Measurements from ENCODE around the gene TNPO1. TPM values are rescaled to one million over a fixed set of nuclear protein-coding genes. Genes with fewer than 3 reads are reported as not detected.

The TNPO1 gene
- total RNA-seq, 2 experiments from 2014 or later = 105 to 107 TPM

- intact Hi-C loops (cut with micrococcal nuclease) = no loop called here
- no peaks in the 10 kb centered on the region for H3K36me3 Mint-ChIP-seq (ENCODE audit: low read depth)
- no peaks in the 10 kb centered on the region for H3K9me3 Mint-ChIP-seq
- no peak overlapping the region for H3K4me3 Mint-ChIP-seq
- no peak overlapping the region for H3K27ac Mint-ChIP-seq
- DNase-seq = no peak
- H3K27me3 Mint-ChIP-seq (ENCODE audit: low read depth) = no peaks in the 10 kb centered on the region
- CTCF ChIA-PET = interaction anchor here (1.2 kb wide), 1 partner anchor 212 kb away, joined by 3 read pairs; no protein-coding TSS in a partner anchor
- H3K4me1 Mint-ChIP-seq (ENCODE audit: low read depth) = peaks cover 20% of the 10 kb centered on the region
Measured at GRCh38 chr5:72822944-72823343, 6.5 kb downstream of the TNPO1 start.

- DNase-seq = no peak
- H3K4me1 Mint-ChIP-seq (ENCODE audit: low read depth) = peaks cover 2% of the 10 kb centered on the region
- no peak overlapping the region for H3K27ac Mint-ChIP-seq
- intact Hi-C loops (cut with micrococcal nuclease) = no loop called here
- H3K27me3 Mint-ChIP-seq (ENCODE audit: low read depth) = no peaks in the 10 kb centered on the region
- CTCF ChIA-PET = interaction anchor here (1.3 to 1.9 kb wide), 3 partner anchors 10 to 13 kb away, joined by 5 to 6 read pairs (median 6); partner anchors contain the start of gene TNPO1
- H3K9me3 Mint-ChIP-seq = no peaks in the 10 kb centered on the region
- H3K36me3 Mint-ChIP-seq (ENCODE audit: low read depth) = no peaks in the 10 kb centered on the region
- no peak overlapping the region for H3K4me3 Mint-ChIP-seq
Measured at GRCh38 chr5:72829707-72830106, 13.2 kb downstream of the TNPO1 start.

DNA sequence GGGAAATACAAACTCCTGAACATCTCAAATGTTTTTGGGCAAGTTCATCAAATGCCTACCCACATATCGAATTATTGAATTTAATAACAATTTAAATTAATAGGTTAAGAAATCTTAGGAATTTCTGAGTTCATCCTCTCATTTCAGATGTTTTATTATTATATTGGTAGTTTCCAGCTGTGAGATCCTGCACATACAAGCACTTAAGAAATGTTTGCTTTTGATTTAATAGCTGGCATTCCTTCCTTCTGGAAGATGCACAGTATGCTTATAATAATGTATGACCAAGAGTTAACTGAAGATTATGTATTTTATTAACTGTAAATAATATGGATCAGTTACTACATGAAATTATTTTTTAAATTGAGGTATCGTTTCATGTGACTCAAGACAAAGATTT, 13.9 kb downstream of the TNPO1 start:
- intact Hi-C loops (cut with micrococcal nuclease) = no loop called here
- H3K4me3 Mint-ChIP-seq = no peak overlapping the region
- CTCF ChIA-PET = interaction anchor here (1.3 to 1.9 kb wide), 3 partner anchors 10 to 13 kb away, joined by 5 to 6 read pairs (median 6); partner anchors contain the start of gene TNPO1
- H3K36me3 Mint-ChIP-seq (ENCODE audit: low read depth) = no peaks in the 10 kb centered on the region
- DNase-seq = no peak
- peaks cover 2% of the 10 kb centered on the region for H3K4me1 Mint-ChIP-seq (ENCODE audit: low read depth)
- no peaks in the 10 kb centered on the region for H3K9me3 Mint-ChIP-seq
- no peak overlapping the region for H3K27ac Mint-ChIP-seq
- H3K27me3 Mint-ChIP-seq (ENCODE audit: low read depth) = no peaks in the 10 kb centered on the region

- no peak overlapping the region for H3K27ac Mint-ChIP-seq
- CTCF ChIA-PET = interaction anchor here (1.6 kb wide), 1 partner anchor 13 kb away, joined by 5 read pairs; no protein-coding TSS in a partner anchor
- no peaks in the 10 kb centered on the region for H3K9me3 Mint-ChIP-seq
- no peaks in the 10 kb centered on the region for H3K27me3 Mint-ChIP-seq (ENCODE audit: low read depth)
- no peak overlapping the region for H3K4me3 Mint-ChIP-seq
- no peaks in the 10 kb centered on the region for H3K36me3 Mint-ChIP-seq (ENCODE audit: low read depth)
- peaks cover 2% of the 10 kb centered on the region for H3K4me1 Mint-ChIP-seq (ENCODE audit: low read depth)
- no peak for DNase-seq
- intact Hi-C loops (cut with micrococcal nuclease) = no loop called here
Measured at GRCh38 chr5:72831685-72832084, 15.2 kb downstream of the TNPO1 start.

DNA sequence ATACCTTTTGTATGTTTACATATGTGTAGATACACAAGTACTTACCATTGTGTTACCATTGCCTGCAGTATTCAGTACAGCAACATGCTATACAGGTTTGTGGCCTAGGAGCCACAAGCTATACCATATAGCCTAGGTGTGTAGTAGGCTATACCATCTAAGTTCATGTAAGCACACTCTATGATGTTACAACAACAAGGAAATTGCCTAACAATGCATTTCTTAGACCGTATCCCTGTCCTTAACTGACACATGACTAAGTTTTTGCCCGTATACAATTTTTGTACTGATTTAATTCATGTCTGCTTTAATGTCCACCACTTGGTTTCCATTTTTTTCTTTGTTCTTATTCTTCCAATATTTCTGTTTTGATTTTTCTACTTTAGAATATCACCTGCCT, 18.5 kb downstream of the TNPO1 start:
- no peak overlapping the region for H3K27ac Mint-ChIP-seq
- no peak for DNase-seq
- H3K9me3 Mint-ChIP-seq = no peaks in the 10 kb centered on the region
- H3K4me1 Mint-ChIP-seq (ENCODE audit: low read depth) = peaks cover 5% of the 10 kb centered on the region
- peaks cover 3% of the 10 kb centered on the region for H3K27me3 Mint-ChIP-seq (ENCODE audit: low read depth)
- CTCF ChIA-PET = interaction anchor here (2.0 kb wide), 1 partner anchor 16 kb away, joined by 6 read pairs; no protein-coding TSS in a partner anchor
- intact Hi-C loops (cut with micrococcal nuclease) = no loop called here
- no peaks in the 10 kb centered on the region for H3K36me3 Mint-ChIP-seq (ENCODE audit: low read depth)
- H3K4me3 Mint-ChIP-seq = no peak overlapping the region

DNA sequence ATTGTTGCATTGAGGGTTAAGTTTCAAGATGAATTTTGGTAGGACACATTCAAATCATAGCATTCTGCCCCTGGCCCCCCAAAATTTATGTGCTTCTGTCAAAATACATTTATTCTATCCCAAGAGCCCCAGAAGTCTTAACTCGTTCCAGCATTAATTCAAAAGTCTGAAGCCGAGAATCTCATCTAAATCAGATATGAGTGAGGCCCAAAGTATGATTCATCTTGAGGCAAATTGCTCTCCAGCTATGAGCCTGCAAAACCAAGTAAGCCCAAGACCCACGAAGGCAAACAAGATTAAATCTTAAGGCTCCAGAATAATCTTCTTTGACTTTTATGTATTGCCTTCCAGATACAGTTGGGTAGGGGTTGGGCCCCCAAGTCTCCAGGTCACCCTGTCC, 19.2 kb downstream of the TNPO1 start:
- H3K27ac Mint-ChIP-seq = no peak overlapping the region
- H3K27me3 Mint-ChIP-seq (ENCODE audit: low read depth) = peaks cover 3% of the 10 kb centered on the region
- no peak for DNase-seq
- peaks cover 5% of the 10 kb centered on the region for H3K4me1 Mint-ChIP-seq (ENCODE audit: low read depth)
- CTCF ChIA-PET = no interaction called here
- H3K4me3 Mint-ChIP-seq = no peak overlapping the region
- H3K36me3 Mint-ChIP-seq (ENCODE audit: low read depth) = no peaks in the 10 kb centered on the region
- intact Hi-C loops (cut with micrococcal nuclease) = no loop called here
- H3K9me3 Mint-ChIP-seq = no peaks in the 10 kb centered on the region

- Mint-ChIP-seq H3K9me3 (no peaks in the 10 kb centered on the region), H3K4me1 (ENCODE audit: low read depth) (peaks cover 5% of the 10 kb centered on the region), H3K27ac (no peak overlapping the region), H3K36me3 (ENCODE audit: low read depth) (no peaks in the 10 kb centered on the region), H3K27me3 (ENCODE audit: low read depth) (peaks cover 3% of the 10 kb centered on the region), H3K4me3 (no peak overlapping the region)
- no peak for DNase-seq
- intact Hi-C loops (cut with micrococcal nuclease) = no loop called here
- CTCF ChIA-PET = no interaction called here
Measured at GRCh38 chr5:72836810-72837209, 20.3 kb downstream of the TNPO1 start.

- intact Hi-C loops (cut with micrococcal nuclease) = no loop called here
- CTCF ChIA-PET = interaction anchor here (0.7 to 1.3 kb wide), 2 partner anchors 17 to 20 kb away, joined by 4 read pairs; no protein-coding TSS in a partner anchor
- Mint-ChIP-seq H3K4me1 (ENCODE audit: low read depth) (peaks cover 5% of the 10 kb centered on the region), H3K36me3 (ENCODE audit: low read depth) (no peaks in the 10 kb centered on the region), H3K27ac (no peak overlapping the region), H3K9me3 (no peaks in the 10 kb centered on the region), H3K27me3 (ENCODE audit: low read depth) (peaks cover 3% of the 10 kb centered on the region), H3K4me3 (no peak overlapping the region)
- no peak for DNase-seq
Measured at GRCh38 chr5:72837524-72838096, 21.1 kb downstream of the TNPO1 start.

GRCh38 chr5:72840041-72840440, 23.6 kb downstream of the TNPO1 start:
- no peak overlapping the region for H3K27ac Mint-ChIP-seq
- H3K36me3 Mint-ChIP-seq (ENCODE audit: low read depth) = no peaks in the 10 kb centered on the region
- no peaks in the 10 kb centered on the region for H3K9me3 Mint-ChIP-seq
- peaks cover 3% of the 10 kb centered on the region for H3K27me3 Mint-ChIP-seq (ENCODE audit: low read depth)
- no peak for DNase-seq
- intact Hi-C loops (cut with micrococcal nuclease) = no loop called here
- H3K4me1 Mint-ChIP-seq (ENCODE audit: low read depth) = peaks cover 18% of the 10 kb centered on the region
- no peak overlapping the region for H3K4me3 Mint-ChIP-seq
- CTCF ChIA-PET = no interaction called here

DNA sequence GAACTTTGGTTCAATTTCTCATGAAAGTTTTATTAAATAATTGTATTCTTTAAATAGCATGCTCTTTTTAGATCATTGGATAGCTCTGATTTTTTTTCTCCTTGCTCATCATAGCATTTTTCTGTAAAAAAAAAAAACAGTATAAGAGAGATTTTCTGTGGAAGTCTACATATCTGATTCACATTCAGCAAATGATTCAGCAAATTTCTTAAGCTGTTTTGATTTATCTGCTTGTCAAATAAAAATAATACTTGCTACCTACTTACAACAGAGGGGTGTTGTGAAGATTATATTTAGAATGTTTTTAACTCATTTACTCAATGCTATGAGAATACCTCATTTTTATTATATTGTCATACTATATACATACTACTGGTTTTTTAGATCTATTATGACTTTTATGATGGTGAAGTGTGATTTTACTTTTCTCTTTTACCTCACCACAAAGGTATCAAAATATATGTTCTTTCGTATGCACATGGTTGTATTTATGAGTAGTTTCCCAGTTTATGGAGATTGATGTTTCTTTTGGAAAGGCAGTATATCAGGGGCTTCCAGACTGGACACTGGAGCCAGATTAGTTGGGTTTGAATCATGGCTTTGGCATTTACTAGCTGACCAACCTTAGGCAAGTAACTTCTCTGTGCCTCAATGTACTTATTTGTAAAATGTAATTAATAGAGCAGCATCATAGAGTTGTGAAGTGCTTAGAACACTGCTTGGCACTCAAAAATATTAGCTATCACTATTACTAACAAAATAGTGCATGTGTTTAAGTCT, 25.5 kb downstream of the TNPO1 start:
- H3K9me3 Mint-ChIP-seq = no peaks in the 10 kb centered on the region
- peaks cover 23% of the 10 kb centered on the region for H3K4me1 Mint-ChIP-seq (ENCODE audit: low read depth)
- intact Hi-C loops (cut with micrococcal nuclease) = no loop called here
- no peak overlapping the region for H3K27ac Mint-ChIP-seq
- CTCF ChIA-PET = interaction anchor here (1.0 to 1.5 kb wide), 2 partner anchors 23 to 231 kb away, joined by 3 to 9 read pairs; no protein-coding TSS in a partner anchor
- no peak for DNase-seq
- no peaks in the 10 kb centered on the region for H3K36me3 Mint-ChIP-seq (ENCODE audit: low read depth)
- H3K27me3 Mint-ChIP-seq (ENCODE audit: low read depth) = peaks cover under 1% of the 10 kb centered on the region
- H3K4me3 Mint-ChIP-seq = no peak overlapping the region

- no peak overlapping the region for H3K27ac Mint-ChIP-seq
- intact Hi-C loops (cut with micrococcal nuclease) = loop anchor here (1.0 kb wide), 1 partner anchor 232 kb away; no protein-coding TSS in a partner anchor
- DNase-seq = peak; percentile 56
- no peaks in the 10 kb centered on the region for H3K27me3 Mint-ChIP-seq (ENCODE audit: low read depth)
- no peaks in the 10 kb centered on the region for H3K36me3 Mint-ChIP-seq (ENCODE audit: low read depth)
- CTCF ChIA-PET = interaction anchor here (0.5 to 0.6 kb wide), 2 partner anchors 45 to 53 kb away, joined by 3 to 10 read pairs; no protein-coding TSS in a partner anchor
- no peaks in the 10 kb centered on the region for H3K9me3 Mint-ChIP-seq
- no peak overlapping the region for H3K4me3 Mint-ChIP-seq
- peaks cover 31% of the 10 kb centered on the region for H3K4me1 Mint-ChIP-seq (ENCODE audit: low read depth)
Measured at GRCh38 chr5:72842816-72843215, 26.4 kb downstream of the TNPO1 start.

GRCh38 chr5:72844218-72844603, 27.8 kb downstream of the TNPO1 start:
- no peak for DNase-seq
- no peaks in the 10 kb centered on the region for H3K27me3 Mint-ChIP-seq (ENCODE audit: low read depth)
- peaks cover 7% of the 10 kb centered on the region for H3K36me3 Mint-ChIP-seq (ENCODE audit: low read depth)
- H3K4me1 Mint-ChIP-seq (ENCODE audit: low read depth) = peaks cover 30% of the 10 kb centered on the region
- CTCF ChIA-PET = interaction anchor here (0.7 kb wide), 1 partner anchor 23 kb away, joined by 4 read pairs; no protein-coding TSS in a partner anchor
- no peaks in the 10 kb centered on the region for H3K9me3 Mint-ChIP-seq
- intact Hi-C loops (cut with micrococcal nuclease) = no loop called here
- H3K27ac Mint-ChIP-seq = no peak overlapping the region
- no peak overlapping the region for H3K4me3 Mint-ChIP-seq

Measured in activated naive CD4-positive, alpha-beta T cell treated with anti-CD3 and anti-CD28 coated beads for 36 hours (primary cell).